Measurements from ENCODE around the gene RPL29.

DNA sequence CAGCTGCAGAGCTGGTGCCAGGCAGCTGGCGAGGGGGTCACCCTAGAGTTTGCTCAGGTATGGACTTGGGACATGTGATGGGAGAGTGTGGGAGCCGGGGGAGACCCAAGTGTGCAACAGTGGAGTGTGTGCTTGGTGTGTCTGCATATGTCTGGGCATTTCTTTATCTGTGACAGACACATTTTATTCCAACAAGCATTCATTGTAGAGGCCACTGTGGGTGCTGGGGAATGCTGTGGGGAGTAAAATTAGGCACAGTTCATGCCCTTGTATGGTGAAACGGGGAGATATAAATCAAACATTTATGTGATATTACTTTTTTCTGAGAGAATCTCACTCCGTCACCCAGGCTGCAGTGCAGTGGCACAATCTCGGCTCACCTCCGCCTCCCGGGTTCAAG, 8.1 kb downstream of the RPL29 start:
- TF ChIP-seq CTCF (IDR thresholded peaks at IDR 0.05; ENCODE audit: insufficient read depth, low read depth, low read length) (no peak), EZH2 (IDR thresholded peaks at IDR 0.05; ENCODE audit: insufficient read depth, low read length) (no peak)
